ENCODE data around the gene EME2.
A peak's percentile ranks its signal among the peaks of the same experiment; 100 is the strongest.

Gene EME2

GRCh38 chr16:1767116-1767994 is 5.3 kb upstream of the EME2 start:
- DNase-seq, result no peak

GRCh38 chr16:1768061-1768766 is 4.4 kb upstream of the EME2 start:
- DNase-seq, result no peak

- no peak for DNase-seq
These were observed 3.7 kb upstream of the EME2 start for GRCh38 chr16:1768767-1769401.

DNA sequence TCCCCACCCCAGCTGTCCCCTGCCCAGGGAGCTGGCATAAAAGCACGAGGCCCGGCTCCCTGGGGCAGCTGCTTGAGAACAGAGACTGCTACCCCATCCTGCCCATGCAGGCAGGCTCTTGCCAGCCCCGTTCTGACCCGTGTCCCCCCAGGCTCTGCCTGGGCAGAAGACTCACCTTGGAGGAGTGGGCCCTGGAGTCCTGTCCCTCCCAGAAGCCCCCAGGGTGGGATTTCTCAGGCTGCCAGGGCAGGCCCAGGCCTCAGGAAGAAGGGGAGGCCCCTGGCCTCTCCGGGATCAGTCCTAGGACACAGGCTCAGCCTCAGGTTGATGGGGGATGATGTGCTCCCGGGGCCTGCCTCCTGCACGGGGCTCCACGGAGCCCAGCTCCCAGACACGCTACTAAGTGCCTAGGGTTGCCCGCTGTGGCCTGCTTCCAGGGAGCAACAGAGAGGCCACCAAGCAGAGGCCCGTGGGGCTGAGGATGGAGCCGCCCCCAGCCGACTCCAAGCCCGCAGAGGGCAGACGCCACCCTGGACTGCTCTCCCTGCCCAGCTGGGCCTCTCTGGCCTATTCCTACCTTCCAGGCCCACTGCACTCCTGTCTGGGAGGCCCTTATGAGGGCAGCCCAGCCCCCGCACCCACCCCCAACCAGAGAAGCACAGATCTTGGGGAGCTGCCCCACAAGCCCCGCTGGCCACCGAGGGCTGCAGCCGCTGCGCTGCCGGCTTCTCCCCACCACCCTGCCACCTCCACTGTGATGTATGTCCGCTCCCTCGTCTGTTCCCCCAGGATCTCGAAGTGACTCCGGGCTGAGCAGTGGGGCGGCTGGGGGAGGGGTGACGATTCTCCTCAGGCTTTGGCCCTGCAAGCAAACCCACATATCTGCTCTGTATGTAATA is 3.0 kb upstream of the EME2 start:
- DNase-seq, result no peak

- DNase-seq, result peak; percentile 51
These were observed 2.1 kb upstream of the EME2 start for GRCh38 chr16:1770328-1771187.

- DNase-seq, result peak; percentile 73
These were observed 1.3 kb upstream of the EME2 start, which contains the start of gene NME3 for GRCh38 chr16:1771188-1771863. TSS of gene NME3 (minus strand) at chr16:1771543. CDS start at chr16:1771534, 9 bp downstream.

GRCh38 chr16:1771864-1772361 is 697 bp upstream of the EME2 start:
- no peak for DNase-seq

DNA sequence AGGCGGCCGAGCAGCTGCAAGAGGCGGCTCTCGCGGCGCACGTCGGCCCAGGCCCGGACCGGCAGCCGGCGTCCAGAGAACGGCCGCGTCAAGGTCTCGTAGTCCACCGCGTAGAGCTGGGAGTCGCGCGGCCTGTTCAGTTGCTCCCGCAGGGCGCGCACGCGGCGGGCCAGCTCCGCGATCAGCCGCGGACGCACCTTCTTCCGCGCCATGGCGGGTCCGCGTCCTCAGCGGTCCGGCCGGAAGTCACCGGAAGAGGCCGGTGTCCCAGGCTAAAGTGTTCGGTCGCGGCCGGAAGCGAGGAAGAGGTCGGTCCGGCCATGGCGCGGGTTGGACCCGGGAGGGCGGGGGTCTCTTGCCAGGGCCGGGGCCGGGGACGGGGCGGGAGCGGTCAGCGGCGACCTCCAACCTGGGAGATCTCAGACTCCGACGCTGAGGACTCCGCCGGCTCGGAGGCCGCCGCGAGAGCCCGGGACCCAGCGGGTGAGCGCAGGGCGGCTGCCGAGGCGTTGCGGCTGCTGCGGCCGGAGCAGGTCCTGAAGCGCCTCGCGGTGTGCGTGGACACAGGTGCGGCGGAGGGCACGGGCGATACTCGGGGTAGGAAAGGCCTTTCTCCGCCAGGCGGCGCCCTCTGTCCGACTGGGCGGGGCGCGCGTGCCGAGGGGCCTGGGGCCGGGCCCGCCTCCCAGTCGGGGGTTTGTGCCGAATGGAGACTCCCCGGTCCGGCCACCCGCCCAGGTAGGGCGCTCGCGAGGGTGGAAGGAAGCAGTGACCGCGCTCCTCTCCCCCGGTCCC is 495 bp downstream of the EME2 start, which contains the start of gene MRPS34:
MRPS34 (minus strand) TSS at position 227 of the 795 bp plus-strand sequence; CDS start at position 212, 15 bp downstream.
- DNase-seq, result peak; percentile 74

DNA sequence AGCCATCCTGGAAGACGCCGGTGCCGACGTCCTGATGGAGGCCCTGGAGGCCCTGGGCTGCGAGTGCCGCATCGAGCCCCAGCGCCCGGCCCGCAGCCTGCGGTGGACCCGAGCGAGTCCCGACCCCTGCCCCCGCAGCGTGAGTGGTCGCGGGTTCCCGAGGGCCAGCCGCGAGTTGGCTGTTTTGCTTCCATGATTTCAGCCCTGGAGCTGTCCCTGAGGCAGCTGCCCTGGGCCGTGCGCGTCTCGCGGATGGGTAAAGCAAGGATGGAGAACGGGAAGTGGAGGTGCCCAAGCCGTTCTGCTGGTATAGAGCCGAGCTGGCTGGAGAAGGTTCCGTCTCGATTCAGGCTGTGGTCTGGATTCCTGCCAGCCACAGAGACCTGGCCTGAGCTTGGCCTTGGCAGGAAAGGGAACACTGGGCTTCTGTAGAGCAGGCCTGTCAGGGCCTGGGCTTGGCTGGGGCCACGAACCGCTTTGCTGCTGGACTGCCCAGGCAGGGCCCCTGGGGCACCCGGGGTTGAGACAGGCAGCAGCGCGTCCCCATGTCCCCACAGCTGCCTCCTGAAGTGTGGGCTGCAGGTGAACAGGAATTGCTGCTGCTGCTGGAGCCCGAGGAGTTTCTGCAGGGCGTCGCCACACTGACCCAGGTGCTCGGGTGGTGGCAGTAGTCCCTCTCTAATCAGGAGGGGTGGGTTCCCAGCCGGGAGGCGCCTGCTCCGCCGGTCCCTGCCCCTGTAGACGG is 1.3 kb downstream of the EME2 start:
- DNase-seq, result no peak

DNA sequence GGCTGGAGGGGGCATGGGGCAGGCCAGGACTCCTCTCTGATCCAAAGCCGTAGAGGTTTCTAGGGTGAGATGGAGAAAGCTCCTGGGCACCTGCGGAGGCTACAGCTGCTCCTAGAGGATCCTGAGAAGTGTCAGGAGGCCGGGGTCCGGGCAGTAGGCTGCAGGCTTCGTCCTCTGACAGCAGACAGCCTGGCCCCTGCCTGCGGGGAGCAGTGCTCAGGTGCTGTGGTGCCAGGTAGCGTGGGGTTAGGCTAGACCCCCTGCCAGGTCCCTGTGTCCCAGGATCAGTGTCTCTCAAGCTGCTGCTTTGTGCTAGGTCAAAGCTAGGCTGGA is 1.8 kb downstream of the EME2 start:
- DNase-seq, result no peak

DNA sequence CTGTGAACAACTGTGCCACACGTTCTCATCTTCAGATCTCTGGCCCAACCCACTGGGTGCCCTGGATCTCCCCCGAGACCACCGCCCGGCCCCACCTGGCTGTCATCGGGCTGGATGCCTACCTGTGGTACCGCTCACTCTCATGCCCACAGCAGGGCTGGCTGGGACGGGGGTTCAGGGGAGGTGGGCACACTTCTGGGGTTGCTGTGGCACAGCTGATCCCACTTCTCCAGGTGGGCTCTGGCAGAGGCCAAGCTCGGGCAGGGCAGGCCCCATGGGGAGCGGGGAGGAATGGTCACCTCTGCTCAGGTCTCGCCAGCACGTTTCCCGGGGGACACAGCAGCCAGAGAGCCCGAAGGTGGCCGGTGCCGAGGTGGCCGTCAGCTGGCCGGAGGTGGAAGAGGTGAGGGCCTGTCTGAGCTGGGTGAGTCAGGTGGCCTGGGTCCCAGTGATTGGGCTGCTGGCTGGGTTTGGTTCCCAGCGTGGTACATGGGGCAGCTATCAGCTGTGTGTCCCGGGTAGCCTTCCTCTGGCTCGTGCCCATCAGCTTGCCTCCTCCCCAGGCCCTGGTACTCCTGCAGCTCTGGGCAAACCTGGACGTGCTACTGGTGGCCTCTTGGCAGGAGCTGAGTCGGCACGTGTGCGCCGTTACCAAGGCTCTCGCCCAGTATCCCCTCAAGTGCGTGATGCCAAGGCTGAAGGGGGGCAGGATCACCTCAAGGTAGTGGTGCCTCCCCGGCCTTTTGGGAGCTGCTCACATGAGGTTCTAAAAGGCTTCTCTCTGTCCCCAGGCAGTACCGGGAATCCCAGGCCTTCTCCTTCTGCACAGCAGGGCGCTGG is 2.6 kb downstream of the EME2 start:
- no peak for DNase-seq

- DNase-seq, result no peak
These were observed 3.4 kb downstream of the EME2 start for GRCh38 chr16:1775846-1776671.

GRCh38 chr16:1776672-1776955 is 4.0 kb downstream of the EME2 start:
- no peak for DNase-seq

GRCh38 chr16:1776991-1777374 is 4.4 kb downstream of the EME2 start:
- no peak for DNase-seq

- no peak for DNase-seq
These were observed 5.0 kb downstream of the EME2 start for GRCh38 chr16:1777375-1778199.

Data from activated gamma-delta T cell treated with Interleukin-2 at 50 U/mL for 16 hours (primary cell).